Muscle layer of colon (tissue), 2 donors: Measurements from ENCODE around the gene IGF1R.
"Not testable (repeated sequence)": the region's sequence is repeated elsewhere in the genome, so short reads cannot be mapped to it uniquely, and the experiment has no call there.

Experiments used
- H3K27ac ChIP-seq: one replicate; pipeline ENCODE4 v1.7.0; 2013; ENCODE audit warnings: low read depth, mild to moderate bottlenecking, low read length, moderate library complexity
- H3K27me3 ChIP-seq, 2 donors: one replicate each; pipeline ENCODE4 v1.7.0; 2013; ENCODE audit warnings: low read length in 2 of 2, mild to moderate bottlenecking in 2 of 2; ENCODE audit not compliant: insufficient read depth in 2 of 2, control insufficient read depth in 1 of 2
- H3K36me3 ChIP-seq: one replicate; pipeline ENCODE4 v1.7.0; 2013; ENCODE audit warnings: mild to moderate bottlenecking, low read length; ENCODE audit not compliant: insufficient read depth
- H3K4me1 ChIP-seq: one replicate; pipeline ENCODE4 v1.7.0; 2013; ENCODE audit warnings: mild to moderate bottlenecking, low read length; ENCODE audit not compliant: insufficient read depth
- H3K4me3 ChIP-seq, 2 donors: one replicate each; pipeline ENCODE4 v1.7.0; 2013; ENCODE audit warnings: low read length in 2 of 2, low read depth in 1 of 2, mild to moderate bottlenecking in 1 of 2, moderate library complexity in 1 of 2
- H3K9ac ChIP-seq: one replicate; pipeline ENCODE4 v1.7.0; 2013; ENCODE audit warnings: low read length
- H3K9me3 ChIP-seq: one replicate; pipeline ENCODE4 v1.7.0; 2013; ENCODE audit warnings: mild to moderate bottlenecking, low read length
- donor health status: abdominal sarcoma.
- donor health status: Adenocarcinoma of cecum.

The IGF1R gene

DNA sequence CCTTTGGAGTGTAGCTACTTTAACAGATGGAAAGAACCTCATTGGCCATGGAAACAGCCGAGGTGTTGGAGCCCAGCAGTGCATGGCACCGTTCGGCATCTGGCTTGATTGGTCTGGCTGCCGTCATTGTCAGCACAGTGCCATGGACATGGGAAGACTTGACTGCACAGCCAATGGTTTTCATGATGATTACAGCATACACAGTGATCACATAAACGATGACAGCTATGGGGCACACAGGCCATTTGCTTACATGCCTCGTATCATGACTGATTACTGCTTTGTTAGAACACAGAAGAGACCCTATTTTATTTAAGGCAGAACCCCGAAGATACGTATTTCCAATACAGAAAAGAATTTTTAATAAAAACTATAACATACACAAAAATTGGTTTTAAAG, 315.1 kb downstream of the IGF1R start:
- peaks cover 29% of the 10 kb centered on the region for H3K36me3 ChIP-seq
- H3K4me3 ChIP-seq = no peak overlapping the region
- H3K9me3 ChIP-seq = no peaks in the 10 kb centered on the region
- no peak overlapping the region for H3K27ac ChIP-seq
- no peaks in the 10 kb centered on the region for H3K27me3 ChIP-seq
- H3K9ac ChIP-seq = no peak overlapping the region
- H3K4me1 ChIP-seq = no peaks in the 10 kb centered on the region

DNA sequence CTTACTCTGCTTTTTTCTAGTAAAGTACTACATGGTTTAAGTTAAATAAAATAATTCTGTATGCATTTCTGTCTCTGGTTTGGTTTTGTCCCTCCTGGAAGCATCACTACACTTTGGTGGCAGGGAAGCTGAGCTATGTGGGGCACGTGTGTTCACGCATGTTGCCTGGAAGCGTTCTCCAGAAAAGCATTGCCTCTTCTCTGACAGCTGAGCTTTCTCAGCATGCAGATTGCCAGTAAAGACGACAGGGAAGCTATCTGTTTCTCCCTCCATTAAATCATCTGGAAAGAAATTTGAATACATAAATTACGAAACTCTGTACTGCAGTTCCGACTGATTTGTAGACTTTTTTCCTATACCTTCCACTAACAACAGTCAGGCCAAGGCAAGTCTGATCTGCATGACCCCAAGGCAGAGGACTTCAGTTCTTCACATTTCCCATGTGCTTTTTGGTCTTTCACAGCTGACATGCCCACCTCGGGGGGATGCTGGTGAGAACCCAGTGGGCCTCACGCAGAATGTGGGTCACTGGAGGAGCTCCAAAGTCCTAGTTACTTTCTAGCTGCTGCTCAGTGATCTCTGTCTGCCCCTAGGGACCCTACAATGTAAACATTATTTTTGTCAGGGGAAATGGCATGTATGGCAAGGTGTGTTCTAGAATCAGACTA, 316.3 kb downstream of the IGF1R start:
- Histone ChIP-seq H3K4me3 (no peak overlapping the region), H3K27ac (no peak overlapping the region), H3K9me3 (no peaks in the 10 kb centered on the region), H3K36me3 (peaks cover 24% of the 10 kb centered on the region), H3K9ac (no peak overlapping the region), H3K4me1 (no peaks in the 10 kb centered on the region), H3K27me3 (no peaks in the 10 kb centered on the region)

DNA sequence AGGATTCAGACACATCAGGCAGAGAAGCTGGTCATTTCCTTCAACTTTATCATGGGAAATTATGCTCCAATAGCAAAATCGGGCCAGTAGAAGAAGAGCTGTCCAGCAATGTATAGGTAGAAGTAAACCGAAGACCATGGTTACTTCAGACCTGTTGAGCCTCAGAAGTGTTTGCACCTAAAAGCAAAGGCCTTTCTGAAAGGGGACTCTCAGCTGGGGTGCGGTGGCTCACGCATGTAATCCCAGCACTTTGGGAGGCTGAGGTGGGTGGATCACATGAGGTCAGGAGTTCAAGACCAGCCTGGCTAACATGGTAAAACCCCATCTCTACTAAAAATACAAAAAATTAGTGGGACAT, 316.8 kb downstream of the IGF1R start:
- not testable (repeated sequence) for H3K27ac ChIP-seq, H3K9me3 ChIP-seq, H3K4me1 ChIP-seq, H3K27me3 ChIP-seq, H3K9ac ChIP-seq, H3K4me3 ChIP-seq
- H3K36me3 ChIP-seq = peaks cover 21% of the 10 kb centered on the region

DNA sequence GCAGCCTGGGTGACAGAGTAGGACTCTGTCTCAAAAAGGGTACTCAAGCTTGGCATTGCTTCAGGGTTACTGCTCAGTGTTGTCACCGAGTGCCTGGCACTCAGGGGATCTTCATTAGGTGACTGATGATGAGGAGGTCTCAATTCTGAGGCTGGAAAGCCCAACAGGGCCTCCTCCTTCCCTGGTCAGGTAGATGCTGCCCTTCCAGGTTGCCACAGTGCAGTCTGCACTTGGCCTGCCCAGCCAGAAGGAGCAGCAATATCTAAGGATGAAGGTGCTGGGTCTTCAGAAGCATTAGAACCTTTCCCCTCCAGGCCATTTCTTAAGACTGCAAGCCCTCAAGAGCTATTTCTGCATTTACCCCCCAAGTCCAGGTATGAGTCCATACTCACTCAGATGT, 317.3 kb downstream of the IGF1R start:
- Histone ChIP-seq H3K9ac (no peak overlapping the region), H3K27me3 (no peaks in the 10 kb centered on the region), H3K9me3 (no peaks in the 10 kb centered on the region), H3K36me3 (peaks cover 16% of the 10 kb centered on the region), H3K4me3 (no peak overlapping the region), H3K27ac (no peak overlapping the region), H3K4me1 (no peaks in the 10 kb centered on the region)

DNA sequence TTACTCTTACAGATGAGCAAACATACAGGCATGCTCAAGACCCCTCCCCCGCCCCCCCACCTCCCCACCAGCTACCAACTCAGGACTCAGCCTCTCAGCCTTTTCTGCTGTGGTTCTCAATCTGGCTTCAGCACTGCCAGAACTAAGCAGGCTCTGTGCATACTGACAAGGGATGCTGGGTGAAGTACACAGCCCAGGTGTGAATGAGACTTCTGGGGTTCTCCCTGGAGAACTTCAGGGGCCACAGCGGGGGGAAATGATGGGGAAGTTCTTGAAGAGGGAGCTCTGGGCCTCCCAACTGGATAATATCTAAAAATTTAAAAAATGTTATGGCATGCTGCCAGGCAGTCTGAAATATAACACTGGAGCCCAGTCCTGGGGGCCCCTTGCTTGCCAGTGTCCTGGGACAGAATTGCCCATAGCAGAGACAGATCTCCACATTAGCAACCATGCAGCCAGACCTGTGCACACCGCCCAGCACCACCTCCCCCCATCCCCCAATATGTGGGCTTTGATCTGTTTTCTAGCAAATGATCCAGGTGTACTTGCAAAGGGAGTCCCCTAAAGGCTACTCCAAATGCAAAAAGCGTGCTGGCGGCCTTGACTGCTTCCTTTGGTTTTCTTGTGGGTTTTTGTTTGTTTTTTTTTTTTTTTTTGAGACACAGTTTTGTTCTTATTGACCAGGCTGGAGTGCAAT, 317.9 kb downstream of the IGF1R start:
- Histone ChIP-seq H3K4me3 (no peak overlapping the region), H3K27ac (no peak overlapping the region), H3K27me3 (no peaks in the 10 kb centered on the region), H3K9me3 (no peaks in the 10 kb centered on the region), H3K9ac (no peak overlapping the region), H3K36me3 (peaks cover 10% of the 10 kb centered on the region), H3K4me1 (no peaks in the 10 kb centered on the region)

DNA sequence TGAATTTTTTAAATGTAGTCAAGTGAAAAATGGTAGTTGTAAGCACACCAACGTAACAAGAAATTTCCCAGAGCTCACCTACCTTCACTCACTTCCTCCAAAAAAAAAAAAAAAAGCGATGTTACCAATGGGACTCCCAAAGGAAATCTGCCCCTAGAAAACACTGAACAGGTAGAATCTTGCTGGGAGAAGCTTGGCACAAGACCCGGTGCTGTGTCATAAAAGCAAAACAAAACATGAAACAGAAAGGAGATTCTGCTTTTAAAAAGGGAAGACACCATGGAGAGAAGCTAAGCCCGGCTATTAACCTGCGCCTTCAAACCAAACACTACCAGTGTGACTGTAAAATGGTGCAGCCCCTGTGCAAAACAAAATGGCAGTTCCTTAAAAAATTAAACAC, 318.8 kb downstream of the IGF1R start:
- H3K27me3 ChIP-seq = no peaks in the 10 kb centered on the region
- H3K36me3 ChIP-seq = peaks cover under 1% of the 10 kb centered on the region
- no peak overlapping the region for H3K9ac ChIP-seq
- no peaks in the 10 kb centered on the region for H3K9me3 ChIP-seq
- no peaks in the 10 kb centered on the region for H3K4me1 ChIP-seq
- no peak overlapping the region for H3K27ac ChIP-seq
- no peak overlapping the region for H3K4me3 ChIP-seq

DNA sequence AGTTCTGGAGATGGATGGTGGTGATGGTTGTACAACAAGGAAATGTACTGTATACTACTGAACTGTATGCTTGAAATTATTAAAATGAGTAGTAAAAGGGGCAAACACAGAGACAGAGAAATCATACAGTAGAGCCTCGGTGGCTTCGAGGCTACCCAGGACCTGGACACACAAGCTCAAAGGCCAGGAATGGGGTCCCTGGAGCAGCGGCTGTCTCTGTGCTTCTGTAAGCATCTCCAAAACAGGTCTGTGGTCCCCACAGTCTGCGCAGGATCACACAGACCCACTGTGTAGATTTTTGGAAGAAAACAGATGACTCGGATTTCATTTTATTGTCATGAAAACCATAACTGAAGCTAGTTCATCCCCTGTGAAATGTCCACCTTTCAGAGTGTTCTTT, 319.6 kb downstream of the IGF1R start:
- H3K9me3 ChIP-seq = no peaks in the 10 kb centered on the region
- H3K4me3 ChIP-seq = no peak overlapping the region
- no peaks in the 10 kb centered on the region for H3K36me3 ChIP-seq
- no peaks in the 10 kb centered on the region for H3K4me1 ChIP-seq
- H3K27ac ChIP-seq = no peak overlapping the region
- H3K27me3 ChIP-seq = no peaks in the 10 kb centered on the region
- no peak overlapping the region for H3K9ac ChIP-seq

DNA sequence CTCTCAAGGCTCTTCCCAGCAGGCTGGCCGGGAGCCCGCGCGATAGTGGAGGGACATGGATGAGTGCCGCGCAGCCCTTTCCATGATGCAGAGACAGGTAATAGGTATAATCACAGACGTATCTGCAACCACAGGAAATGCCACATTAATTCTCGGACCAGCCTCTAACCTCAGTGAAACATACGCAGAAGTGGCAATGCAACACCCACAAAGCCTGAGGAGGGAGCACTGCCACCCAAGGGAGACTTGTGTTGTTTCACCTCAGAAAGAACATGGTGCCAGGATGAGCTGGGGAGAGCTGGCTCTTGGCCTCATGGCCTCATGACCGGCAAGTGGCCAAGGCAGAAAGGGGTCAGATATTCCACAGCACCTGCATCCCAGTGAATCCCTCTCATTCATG, 320.2 kb downstream of the IGF1R start:
- no peak overlapping the region for H3K9ac ChIP-seq
- H3K9me3 ChIP-seq = no peaks in the 10 kb centered on the region
- no peak overlapping the region for H3K4me3 ChIP-seq
- H3K27me3 ChIP-seq = no peaks in the 10 kb centered on the region
- no peak overlapping the region for H3K27ac ChIP-seq
- no peaks in the 10 kb centered on the region for H3K4me1 ChIP-seq
- H3K36me3 ChIP-seq = no peaks in the 10 kb centered on the region

DNA sequence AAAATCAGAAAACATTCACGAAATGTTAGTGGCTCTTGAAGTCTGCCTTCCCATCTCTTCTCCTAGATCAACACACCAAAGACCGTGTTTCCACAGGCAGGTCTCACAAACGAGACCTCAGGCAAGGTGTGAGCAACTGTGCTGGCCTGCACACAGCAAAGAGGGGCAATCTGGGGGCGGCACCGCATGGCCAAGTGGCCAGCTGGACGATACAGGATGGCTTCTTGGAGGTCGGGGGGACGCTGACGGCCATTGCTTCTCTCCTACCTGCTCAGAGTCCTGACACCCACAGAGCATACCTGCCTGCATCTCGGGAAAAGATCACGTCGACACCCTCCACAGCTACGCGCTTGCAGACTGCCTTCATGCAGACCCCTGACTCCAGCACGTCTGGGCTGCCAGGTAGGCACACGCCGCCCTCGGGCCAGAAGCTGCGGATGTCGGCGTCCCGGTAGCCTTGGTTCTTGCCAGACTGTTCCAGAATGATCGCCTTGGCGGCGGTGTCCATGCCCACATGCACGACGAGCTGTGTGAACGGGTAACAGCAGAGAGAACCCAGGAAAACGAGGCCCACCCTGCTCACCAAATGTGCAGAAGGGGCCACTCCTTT, 320.9 kb downstream of the IGF1R start:
- Histone ChIP-seq H3K27ac (no peak overlapping the region), H3K27me3 (no peaks in the 10 kb centered on the region)

DNA sequence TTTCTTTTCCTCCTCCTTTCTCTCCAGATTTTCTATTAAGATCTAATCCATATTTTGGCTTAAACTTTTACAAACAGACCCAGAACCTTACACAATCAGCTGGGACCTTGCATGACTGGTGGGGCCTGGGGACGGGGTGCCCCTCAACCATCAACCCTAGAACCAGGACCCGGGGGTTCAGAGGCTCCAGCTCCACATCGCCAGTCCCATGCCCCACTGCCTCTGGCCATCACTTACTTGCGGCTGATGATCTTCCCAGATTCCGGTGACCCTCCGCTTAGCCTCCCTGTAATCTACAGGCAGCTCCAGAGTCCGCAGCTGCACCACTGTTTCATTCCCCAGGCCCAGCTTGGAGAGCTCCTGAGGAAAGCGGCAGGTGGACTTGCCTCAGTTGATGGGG, 322.5 kb downstream of the IGF1R start:
- no peaks in the 10 kb centered on the region for H3K36me3 ChIP-seq
- no peaks in the 10 kb centered on the region for H3K4me1 ChIP-seq
- H3K9ac ChIP-seq = no peak overlapping the region
- no peak overlapping the region for H3K27ac ChIP-seq
- no peaks in the 10 kb centered on the region for H3K9me3 ChIP-seq
- no peak overlapping the region for H3K4me3 ChIP-seq
- H3K27me3 ChIP-seq = no peaks in the 10 kb centered on the region

More for the DNA sequence above, 320.9 kb downstream of the IGF1R start:
- Histone ChIP-seq H3K36me3 (no peaks in the 10 kb centered on the region), H3K4me1 (no peaks in the 10 kb centered on the region), H3K9ac (no peak overlapping the region), H3K4me3 (no peak overlapping the region), H3K9me3 (no peaks in the 10 kb centered on the region)

DNA sequence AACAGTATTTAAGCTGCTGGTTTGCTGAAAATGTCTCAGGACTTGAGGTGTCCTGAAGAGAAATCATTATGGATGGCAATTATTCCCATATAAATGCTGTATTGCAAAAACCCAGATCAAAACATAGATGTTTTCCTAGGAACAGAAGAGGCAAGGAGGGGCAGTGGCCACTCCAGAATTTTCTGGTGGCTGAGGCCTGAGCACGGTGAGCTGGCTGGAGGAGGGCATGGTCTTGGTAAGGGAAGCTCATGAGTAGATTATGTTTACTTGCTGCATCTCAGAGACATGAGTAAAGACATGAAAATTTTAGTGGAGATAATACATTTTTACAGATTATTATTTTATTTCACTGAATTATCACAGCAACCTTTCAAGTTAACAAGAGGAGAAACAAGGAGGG, 328.2 kb downstream of the IGF1R start:
- Histone ChIP-seq H3K4me3 (no peak overlapping the region), H3K4me1 (no peaks in the 10 kb centered on the region), H3K27me3 (no peaks in the 10 kb centered on the region), H3K36me3 (no peaks in the 10 kb centered on the region), H3K9ac (no peak overlapping the region), H3K9me3 (no peaks in the 10 kb centered on the region), H3K27ac (no peak overlapping the region)

DNA sequence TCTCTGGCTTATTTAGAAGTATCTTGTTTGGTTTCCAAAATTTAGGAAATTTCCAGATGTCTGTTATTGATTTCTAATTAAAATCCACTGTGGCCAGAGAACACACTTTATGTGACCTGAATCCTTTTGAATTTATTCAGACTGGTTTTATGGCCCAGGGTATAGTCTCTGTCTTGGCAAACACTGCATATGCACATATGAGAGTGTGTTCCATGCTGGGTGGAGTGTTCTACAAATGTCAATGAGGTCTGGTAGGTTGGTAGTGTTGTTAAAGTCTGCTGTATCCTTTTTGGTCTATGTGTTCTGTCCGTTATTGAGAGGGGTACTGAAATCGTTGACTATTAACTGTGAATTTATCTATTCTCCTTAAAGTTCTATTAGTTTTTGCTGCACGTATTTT, 329.1 kb downstream of the IGF1R start:
- H3K9ac ChIP-seq = no peak overlapping the region
- no peaks in the 10 kb centered on the region for H3K36me3 ChIP-seq
- H3K27me3 ChIP-seq = no peaks in the 10 kb centered on the region
- H3K9me3 ChIP-seq = no peaks in the 10 kb centered on the region
- H3K27ac ChIP-seq = no peak overlapping the region
- no peaks in the 10 kb centered on the region for H3K4me1 ChIP-seq
- no peak overlapping the region for H3K4me3 ChIP-seq
